ENCODE data around the gene FMNL1.
A peak's percentile ranks its signal among the peaks of the same experiment; 100 is the strongest.

The FMNL1 gene

GRCh38 chr17:45282683-45283644, 61.3 kb downstream of the FMNL1 start:
- no peak for DNase-seq (ENCODE audit: low read depth in 2 of 2)

- DNase-seq (ENCODE audit: low read depth in 2 of 2), result no peak
Measured at GRCh38 chr17:45283711-45284110, 62.0 kb downstream of the FMNL1 start.

DNA sequence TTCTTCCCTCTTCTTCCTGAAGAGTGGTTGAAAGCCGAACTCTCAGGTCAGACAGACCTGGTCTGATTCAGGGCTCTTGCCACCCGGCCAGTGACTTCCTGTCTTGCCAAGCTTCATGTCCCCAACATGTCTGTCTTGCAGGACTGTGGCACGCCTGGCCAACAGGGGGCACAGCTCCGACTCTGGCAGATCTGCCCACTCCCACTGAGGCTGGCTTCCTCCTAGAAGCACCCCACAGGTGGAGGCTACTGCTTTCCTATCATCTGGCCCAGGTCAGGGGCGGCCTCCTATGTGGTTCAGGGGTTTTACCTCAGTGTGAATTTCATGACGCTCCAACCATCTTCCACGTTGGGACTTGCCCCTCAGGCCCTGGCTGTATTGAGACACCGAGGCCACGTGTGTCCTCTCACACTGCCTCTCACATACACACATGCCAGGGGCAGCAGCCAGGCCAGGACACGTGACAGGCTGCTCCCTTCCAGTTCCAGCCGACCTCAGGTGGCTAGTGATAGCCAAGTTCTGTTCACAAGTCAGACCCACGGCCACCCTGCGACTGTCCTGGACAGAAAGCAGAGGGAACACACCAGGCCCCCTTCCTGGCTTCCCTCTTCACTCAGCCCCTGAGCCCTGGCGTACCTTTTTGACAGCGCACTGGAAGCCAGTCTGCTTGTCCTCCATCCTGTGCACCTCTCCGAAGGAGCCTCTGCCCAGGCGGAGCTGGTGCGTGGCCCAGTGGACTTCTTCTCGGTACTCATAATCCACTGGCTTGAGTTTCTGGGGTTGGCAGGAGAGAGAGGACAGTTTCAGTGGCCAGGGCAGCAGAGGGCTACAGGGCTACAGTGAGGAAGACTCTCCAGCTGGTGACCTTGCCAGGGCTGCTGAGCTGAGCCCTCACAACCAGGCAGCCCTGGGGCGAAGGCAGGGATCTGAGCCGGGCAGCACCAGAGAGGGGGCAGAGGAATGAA, 62.8 kb downstream of the FMNL1 start:
- no peak for DNase-seq (ENCODE audit: low read depth in 2 of 2)

- no peak for DNase-seq (ENCODE audit: low read depth in 2 of 2)
Measured at GRCh38 chr17:45286286-45286685, 64.6 kb downstream of the FMNL1 start.

- DNase-seq (ENCODE audit: low read depth in 2 of 2), result no peak
Measured at GRCh38 chr17:45287526-45288500, 66.1 kb downstream of the FMNL1 start.

DNA sequence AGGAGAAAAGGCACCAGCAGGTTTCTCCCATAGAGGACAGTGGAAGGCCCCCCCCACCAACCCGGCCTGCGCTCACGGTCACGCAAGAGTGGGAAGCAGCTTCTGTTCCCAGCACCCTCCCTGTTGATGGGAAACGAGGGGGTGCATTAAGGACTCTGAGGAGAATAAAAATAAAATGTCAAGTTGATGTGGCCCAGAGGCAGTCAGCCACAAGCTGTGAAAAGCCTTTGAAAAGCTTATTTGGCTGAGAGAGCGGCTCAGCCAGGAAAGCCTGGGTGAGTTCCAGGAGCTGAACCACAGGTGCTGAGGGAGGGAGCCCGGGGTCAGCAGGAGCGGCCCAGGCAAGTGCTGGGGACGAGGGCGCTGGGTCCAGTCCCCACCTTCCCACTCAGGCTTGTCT, 67.1 kb downstream of the FMNL1 start:
- no peak for DNase-seq (ENCODE audit: low read depth in 2 of 2)

- DNase-seq (ENCODE audit: low read depth in 2 of 2), result no peak
Measured at GRCh38 chr17:45289301-45290268, 67.9 kb downstream of the FMNL1 start.

DNA sequence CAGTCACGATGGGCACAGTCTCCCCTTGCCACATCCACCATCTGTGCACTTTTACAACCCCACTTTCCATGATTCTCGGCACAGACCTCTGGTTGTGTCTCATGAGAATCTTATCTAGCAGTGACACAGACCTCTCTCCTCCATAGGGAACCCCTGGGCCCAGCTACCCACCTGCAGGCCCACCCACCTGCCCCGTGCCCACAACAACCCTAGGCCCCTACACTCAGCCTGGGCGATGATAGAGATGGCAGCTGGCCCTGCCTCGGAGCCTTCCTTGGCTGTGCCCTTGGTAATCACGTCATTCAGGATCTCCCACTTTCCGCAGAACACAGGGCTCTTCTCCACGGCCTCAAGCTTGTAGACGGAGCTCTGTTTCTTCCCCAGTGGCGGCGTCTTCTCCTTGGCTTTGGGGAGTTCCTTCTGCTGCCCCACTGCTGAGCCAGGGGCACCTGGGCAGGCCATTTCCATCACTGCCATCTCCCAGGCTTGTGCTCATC, 68.6 kb downstream of the FMNL1 start:
- DNase-seq (ENCODE audit: low read depth in 2 of 2), result no peak

DNA sequence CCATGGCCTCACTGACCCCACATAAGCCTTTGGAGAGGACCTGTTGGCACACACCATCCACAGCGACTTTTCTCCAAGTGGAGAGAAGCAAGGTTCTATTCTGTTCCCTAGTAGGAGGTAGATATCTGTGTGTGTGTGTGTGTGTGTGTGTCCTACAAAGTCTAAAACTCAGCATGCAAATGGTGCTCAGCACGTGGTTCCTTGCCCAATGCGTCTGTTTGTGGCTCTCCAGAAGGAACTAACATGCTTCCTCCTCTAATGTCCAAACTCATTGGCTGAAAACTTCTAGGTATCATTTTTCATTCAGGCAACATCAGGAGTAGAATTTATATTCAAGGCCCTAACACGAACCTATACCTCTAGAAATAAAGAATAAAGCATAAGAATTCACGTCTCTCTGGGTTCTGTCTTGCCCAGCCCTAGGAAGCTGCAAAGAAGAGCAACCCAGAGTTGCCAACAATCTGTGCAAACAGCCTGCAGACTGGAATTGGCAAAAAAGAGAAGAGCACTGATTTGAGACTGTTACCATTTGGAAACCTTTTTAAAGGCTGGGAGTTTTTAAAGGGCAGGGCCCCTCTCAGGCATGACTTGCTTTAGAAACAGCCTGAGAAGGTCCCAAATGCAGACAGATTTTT, 69.6 kb downstream of the FMNL1 start:
- no peak for DNase-seq (ENCODE audit: low read depth in 2 of 2)

- no peak for DNase-seq (ENCODE audit: low read depth in 2 of 2)
Measured at GRCh38 chr17:45292696-45293412, 71.2 kb downstream of the FMNL1 start.

DNA sequence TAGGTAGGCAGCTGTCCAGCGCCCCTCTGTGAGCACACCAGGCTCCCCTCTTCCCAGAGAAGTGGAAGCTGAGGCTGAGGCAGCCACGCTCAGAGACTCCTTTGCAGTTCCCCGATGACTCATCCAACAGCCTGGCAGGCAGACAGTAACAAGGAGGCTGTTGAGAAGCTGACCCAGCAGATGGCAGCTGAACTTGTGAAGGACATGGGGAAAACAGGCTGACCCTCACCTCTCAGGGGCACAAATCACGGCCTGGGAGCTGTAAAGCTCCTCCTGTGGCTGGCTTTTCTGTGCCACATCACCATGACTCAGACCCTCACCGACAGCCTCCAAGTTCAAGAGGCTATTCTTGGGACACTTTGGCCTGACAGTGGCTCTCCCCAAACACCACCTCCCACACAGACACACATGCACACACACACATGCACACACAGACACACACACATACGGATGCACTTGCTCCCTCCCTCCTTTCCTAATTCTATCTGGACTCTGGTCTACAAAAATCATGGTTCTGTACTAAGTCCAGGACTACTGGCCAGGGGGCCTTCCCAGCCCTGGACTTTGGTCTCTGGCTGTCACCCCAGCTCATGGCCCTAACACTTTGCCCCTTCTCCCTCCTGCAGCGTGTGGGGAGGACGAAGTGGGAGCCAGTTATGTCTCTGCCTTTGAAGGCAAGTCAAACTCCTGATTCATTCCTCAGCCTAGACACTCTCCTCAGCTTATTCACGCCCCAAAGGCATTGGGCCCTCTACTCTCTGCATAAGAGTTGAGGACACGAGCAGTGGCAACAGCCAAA, 71.9 kb downstream of the FMNL1 start:
- DNase-seq (ENCODE audit: low read depth in 2 of 2), result peak in 1 of 2 experiments; percentile 60

DNA sequence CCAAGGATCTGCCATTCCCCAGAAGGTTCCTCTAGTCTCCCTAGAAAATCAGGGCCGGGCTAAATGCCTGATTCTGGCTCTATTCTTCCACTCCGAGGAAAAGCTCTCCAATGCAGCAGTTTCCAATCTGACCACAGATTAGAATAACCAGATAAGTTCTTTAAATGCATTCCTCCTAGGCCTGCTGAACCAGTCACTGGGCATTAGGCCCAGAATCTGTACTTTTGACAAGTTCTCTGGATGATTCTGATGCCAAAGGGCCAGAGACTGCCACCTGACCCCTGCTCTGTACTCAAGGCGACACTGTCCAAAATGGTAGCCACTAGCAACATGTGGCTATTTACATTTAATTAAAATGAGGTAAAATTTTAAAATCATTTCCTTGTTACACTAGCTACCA, 72.8 kb downstream of the FMNL1 start:
- DNase-seq (ENCODE audit: low read depth in 2 of 2), result peak in 1 of 2 experiments; percentile 46

DNA sequence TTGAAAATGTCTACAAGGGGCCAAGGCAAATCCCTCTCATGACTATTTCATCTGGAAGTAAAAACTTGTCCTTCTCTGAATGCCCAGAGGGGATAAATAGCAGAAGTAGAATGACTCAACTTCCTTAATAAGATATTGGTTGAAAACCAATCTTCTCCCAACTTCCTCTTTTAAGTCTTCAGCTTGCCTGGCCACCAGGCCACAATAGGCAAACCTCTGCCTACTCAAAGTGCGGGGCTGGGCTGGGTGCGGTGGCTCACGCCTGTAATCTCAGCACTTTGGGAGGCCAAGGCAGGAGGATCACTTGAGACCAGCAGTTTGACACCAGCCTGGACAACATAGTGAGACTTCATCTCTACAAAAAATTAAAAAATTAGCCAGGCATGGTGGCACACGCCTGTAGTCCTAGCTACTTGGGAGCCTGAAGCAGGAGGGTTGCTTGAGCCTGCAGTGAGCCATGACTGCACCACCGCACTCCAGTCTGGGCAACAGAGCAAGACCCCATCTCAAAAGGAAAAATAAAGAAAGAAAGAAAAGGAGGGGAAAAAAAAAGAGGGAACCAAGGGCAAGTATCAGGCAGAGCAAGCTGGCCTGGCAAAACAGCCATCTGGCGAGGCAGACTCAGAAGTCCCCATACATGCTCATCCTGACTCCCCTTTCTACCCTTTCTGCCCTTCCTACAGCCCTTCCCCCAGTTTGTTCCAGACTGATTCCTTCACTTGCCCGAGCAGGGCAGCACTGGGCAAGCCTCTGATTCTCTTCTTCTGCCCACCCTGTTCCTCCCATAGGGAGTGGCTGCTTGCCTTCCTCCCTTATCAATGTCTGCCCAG, 74.5 kb downstream of the FMNL1 start:
- DNase-seq (ENCODE audit: low read depth in 2 of 2), result no peak

DNA sequence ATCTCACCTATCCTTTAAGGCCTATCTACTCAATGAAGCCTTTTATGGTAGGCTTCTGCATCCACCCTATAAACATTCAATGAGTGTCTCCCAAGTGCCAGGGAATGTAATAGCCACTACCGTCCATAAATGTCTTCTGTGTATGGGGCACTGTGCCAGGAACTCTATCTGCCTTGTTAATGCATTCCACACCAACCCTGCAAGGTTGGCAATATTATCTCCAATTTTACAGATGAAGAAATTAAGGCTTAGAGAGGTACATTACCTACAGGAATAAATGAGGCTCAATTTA, 75.1 kb downstream of the FMNL1 start:
- DNase-seq (ENCODE audit: low read depth in 2 of 2), result no peak

Measured in fibroblast of skin of left quadriceps (primary cell).